ENCODE results near the gene GGT5. TPM values are rescaled to one million over a fixed set of nuclear protein-coding genes. Genes with fewer than 3 reads are reported as not detected.

GGT5 gene
- polyA plus RNA-seq, 1 experiment = 29.1 TPM

DNA sequence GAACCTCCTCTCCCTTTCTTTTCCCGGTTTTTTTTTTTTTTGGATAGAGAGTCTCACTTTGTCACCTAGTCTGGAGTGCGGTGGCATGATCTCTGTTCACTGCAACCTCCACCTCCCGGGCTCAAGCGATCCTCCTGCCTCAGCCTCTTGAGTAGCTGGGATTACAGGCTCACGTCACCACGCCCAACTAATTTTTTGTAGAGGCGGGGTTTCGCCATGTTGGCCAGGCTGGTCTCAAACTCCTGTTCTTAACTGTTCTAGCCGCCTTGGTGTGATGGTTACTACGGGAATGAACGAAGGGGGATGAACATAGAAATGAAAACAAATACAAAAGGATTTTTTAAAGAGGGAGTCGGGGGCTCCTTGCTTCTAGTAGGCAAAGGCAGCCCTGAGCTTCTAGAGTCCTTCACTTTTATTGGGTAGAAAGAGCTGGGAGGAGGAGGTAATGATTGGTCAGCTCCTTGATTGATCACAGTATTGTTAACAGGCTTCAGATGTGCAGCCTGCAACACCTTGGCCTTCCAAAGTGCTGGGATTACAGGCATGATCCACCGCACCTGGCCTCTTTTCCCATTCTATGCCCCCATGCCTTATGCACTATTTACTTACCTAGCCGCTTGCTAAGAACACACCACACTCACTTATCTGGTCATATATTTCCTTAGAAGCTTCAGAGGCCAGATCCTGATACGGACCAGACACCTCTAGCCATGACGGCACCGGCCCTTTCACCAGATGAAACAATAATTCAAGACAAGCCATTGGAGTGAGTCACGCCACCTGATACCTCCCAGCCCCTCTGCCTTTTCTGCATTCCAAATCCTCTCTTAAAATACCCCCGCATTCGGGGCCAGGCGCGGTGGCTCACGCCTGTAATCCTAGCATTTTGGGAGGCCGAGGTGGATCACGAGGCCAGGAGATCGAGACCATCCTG is 42.9 kb downstream of the GGT5 start:
- Histone ChIP-seq H3K27me3 (ENCODE audit: control insufficient read depth, insufficient read depth, low read length) (no peaks in the 10 kb centered on the region), H3K4me3 (ENCODE audit: low read depth, low read length) (no peak overlapping the region), H3K36me3 (ENCODE audit: control insufficient read depth, insufficient read depth, low read length) (no peaks in the 10 kb centered on the region)
- TF ChIP-seq, protein P1, sequence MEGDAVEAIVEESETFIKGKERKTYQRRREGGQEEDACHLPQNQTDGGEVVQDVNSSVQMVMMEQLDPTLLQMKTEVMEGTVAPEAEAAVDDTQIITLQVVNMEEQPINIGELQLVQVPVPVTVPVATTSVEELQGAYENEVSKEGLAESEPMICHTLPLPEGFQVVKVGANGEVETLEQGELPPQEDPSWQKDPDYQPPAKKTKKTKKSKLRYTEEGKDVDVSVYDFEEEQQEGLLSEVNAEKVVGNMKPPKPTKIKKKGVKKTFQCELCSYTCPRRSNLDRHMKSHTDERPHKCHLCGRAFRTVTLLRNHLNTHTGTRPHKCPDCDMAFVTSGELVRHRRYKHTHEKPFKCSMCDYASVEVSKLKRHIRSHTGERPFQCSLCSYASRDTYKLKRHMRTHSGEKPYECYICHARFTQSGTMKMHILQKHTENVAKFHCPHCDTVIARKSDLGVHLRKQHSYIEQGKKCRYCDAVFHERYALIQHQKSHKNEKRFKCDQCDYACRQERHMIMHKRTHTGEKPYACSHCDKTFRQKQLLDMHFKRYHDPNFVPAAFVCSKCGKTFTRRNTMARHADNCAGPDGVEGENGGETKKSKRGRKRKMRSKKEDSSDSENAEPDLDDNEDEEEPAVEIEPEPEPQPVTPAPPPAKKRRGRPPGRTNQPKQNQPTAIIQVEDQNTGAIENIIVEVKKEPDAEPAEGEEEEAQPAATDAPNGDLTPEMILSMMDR (IDR thresholded peaks at IDR 0.05; ENCODE audit: insufficient read depth, low read depth, low read length) = no peak
- CTCF ChIA-PET = interaction anchor here (1.2 to 3.0 kb wide), 2 partner anchors 12 to 45 kb away, joined by 4 to 11 read pairs; no protein-coding TSS in a partner anchor
- DNase-seq (ENCODE audit: low read depth) = no peak
- POLR2A ChIA-PET = no interaction called here

DNA sequence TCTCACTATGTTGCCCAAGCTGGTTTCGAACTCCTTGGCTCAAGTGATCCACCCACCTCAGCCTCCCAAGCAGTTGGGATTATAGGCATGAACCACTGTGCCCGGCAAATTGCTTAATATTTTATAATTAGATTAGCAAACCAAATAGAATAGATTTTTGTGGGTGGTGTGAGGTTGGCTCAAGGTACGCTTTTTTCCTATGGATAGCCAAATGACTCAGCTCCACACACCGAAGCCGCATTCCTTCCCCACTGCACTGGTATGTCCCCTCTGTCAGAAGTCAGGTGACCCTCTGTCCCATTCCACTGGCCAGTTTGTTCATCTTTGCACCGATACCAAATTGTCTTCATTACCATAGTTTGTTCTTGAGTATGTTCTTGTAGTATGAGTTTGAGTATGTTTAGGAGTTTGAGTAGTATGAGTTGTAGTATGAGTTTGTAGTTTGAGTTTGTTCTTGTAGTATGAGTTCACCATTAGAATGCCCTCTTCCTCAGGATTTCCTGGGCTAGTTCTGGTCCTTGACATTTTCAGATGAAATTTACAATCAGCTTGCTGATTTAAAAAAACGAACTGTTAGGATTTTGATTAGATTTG is 44.2 kb downstream of the GGT5 start:
- CTCF ChIA-PET = interaction anchor here (1.3 to 4.0 kb wide), 2 partner anchors 11 to 47 kb away, joined by 7 to 32 read pairs; no protein-coding TSS in a partner anchor
- Histone ChIP-seq H3K36me3 (ENCODE audit: control insufficient read depth, insufficient read depth, low read length) (no peaks in the 10 kb centered on the region), H3K27me3 (ENCODE audit: control insufficient read depth, insufficient read depth, low read length) (no peaks in the 10 kb centered on the region), H3K4me3 (ENCODE audit: low read depth, low read length) (no peak overlapping the region)
- POLR2A ChIA-PET = no interaction called here
- TF ChIP-seq, protein P1 (IDR thresholded peaks at IDR 0.05; ENCODE audit: insufficient read depth, low read depth, low read length) = no peak
- DNase-seq (ENCODE audit: low read depth) = no peak

DNA sequence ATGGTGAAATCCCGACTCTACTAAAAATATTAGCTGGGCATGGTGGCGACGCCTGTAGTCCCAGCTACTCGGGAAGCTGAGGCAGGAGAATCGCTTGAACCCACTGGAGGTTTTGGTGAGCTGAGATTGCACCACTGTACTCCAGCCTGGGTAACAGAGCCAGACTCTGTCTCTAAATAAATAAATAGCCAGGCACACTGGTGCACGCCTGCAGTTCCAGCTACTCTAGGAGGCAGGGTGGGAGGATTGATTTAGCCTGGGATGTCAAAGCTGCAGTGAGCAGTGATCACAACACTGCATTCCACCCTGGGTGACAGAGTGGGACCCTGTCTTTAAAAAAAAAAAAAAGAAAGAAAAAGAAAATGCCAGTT is 46.2 kb downstream of the GGT5 start:
- no peak overlapping the region for H3K4me3 ChIP-seq (ENCODE audit: low read depth, low read length)
- CTCF ChIA-PET = interaction anchor here (0.6 to 4.0 kb wide), 5 partner anchors 9 to 49 kb away, joined by 3 to 32 read pairs (median 5); partner anchors contain the start of gene GGT5
- no peaks in the 10 kb centered on the region for H3K27me3 ChIP-seq (ENCODE audit: control insufficient read depth, insufficient read depth, low read length)
- no peaks in the 10 kb centered on the region for H3K36me3 ChIP-seq (ENCODE audit: control insufficient read depth, insufficient read depth, low read length)
- DNase-seq (ENCODE audit: low read depth) = no peak
- TF ChIP-seq, protein P1 (IDR thresholded peaks at IDR 0.05; ENCODE audit: insufficient read depth, low read depth, low read length) = no peak
- POLR2A ChIA-PET = interaction anchor here (0.6 to 0.7 kb wide), 2 partner anchors 9 to 292 kb away, joined by 3 to 15 read pairs; no protein-coding TSS in a partner anchor

DNA sequence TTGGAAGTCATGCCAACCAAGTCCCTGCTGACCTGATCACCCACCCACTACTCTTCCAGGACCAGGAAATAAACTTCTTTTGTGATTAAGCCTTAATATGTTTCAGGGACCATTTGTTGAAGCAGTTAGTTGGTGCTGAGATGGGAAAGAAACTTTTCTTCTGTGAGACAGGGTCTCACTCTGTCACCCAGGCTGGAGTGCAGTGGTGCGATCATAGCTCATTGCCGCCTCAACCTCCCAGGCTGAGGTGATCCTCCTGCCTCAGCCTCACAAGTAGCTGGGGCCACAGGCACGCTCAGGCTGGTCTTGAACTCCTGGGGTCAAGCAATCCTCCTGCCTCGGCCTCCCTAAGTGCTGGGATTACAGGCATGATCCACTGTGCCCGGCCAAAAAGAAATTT is 53.0 kb downstream of the GGT5 start:
- no peaks in the 10 kb centered on the region for H3K27me3 ChIP-seq (ENCODE audit: control insufficient read depth, insufficient read depth, low read length)
- H3K36me3 ChIP-seq (ENCODE audit: control insufficient read depth, insufficient read depth, low read length) = no peaks in the 10 kb centered on the region
- ChIA-PET CTCF (interaction anchor here (1.4 to 4.4 kb wide), 3 partner anchors 14 to 53 kb away, joined by 5 to 92 read pairs (median 17); partner anchors contain the start of gene GGT5), POLR2A (no interaction called here)
- no peak overlapping the region for H3K4me3 ChIP-seq (ENCODE audit: low read depth, low read length)
- DNase-seq (ENCODE audit: low read depth) = no peak
- TF ChIP-seq, protein P1 (IDR thresholded peaks at IDR 0.05; ENCODE audit: insufficient read depth, low read depth, low read length) = no peak

DNA sequence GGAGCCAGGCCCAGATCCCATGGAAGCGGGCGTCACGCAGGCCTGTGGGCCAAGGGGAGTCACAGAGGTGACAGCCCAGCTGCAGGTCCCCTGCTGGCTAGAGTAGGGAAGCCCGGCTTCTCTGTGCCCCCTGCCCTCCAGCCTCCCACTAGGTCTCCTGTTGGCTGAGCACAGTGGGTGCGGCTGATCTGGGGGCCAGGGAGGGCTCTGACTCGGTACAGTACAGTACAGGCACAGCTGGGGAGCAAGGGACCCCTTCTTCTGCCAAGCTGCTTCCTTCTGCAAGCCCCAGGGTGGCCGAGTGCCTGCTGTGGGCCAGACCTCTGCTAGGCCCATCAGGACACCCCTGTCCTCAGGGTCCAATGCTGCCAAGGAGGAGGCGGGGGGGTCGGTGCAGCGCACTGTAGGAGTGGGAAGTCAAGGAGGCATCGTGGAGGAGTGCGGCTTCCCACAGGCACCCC is 53.5 kb downstream of the GGT5 start:
- CTCF ChIA-PET = interaction anchor here (0.6 to 4.4 kb wide), 6 partner anchors 14 to 133 kb away, joined by 3 to 92 read pairs (median 6); partner anchors contain the start of gene GGT5
- DNase-seq (ENCODE audit: low read depth) = no peak
- Histone ChIP-seq H3K4me3 (ENCODE audit: low read depth, low read length) (no peak overlapping the region), H3K36me3 (ENCODE audit: control insufficient read depth, insufficient read depth, low read length) (no peaks in the 10 kb centered on the region), H3K27me3 (ENCODE audit: control insufficient read depth, insufficient read depth, low read length) (no peaks in the 10 kb centered on the region)
- POLR2A ChIA-PET = no interaction called here
- TF ChIP-seq, protein P1 (IDR thresholded peaks at IDR 0.05; ENCODE audit: insufficient read depth, low read depth, low read length) = no peak
